Measurements from ENCODE around the gene AHRR.
"Not testable (repeated sequence)": the region's sequence is repeated elsewhere in the genome, so short reads cannot be mapped to it uniquely, and the experiment has no call there.

DNA sequence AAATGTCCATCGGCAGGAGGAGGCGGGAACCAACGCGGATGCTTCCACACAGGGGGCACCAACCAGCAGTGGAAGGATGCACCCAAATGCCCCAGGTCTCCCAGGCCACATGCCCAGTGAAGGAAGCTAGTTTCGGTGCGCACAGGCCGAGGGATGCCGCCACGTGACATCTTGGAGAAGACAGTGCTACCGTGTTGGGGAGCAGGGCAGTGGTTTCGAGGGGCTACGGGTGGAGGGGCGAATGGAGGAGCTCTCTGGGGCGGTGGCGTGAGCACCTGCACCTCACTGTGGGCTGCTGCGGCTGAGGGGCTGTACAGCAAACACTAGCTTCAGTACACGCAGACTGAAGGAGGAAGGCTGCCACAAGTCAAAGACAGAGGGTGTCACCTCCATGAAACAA is 26.7 kb upstream of the AHRR start:
- TF ChIP-seq, protein P1, sequence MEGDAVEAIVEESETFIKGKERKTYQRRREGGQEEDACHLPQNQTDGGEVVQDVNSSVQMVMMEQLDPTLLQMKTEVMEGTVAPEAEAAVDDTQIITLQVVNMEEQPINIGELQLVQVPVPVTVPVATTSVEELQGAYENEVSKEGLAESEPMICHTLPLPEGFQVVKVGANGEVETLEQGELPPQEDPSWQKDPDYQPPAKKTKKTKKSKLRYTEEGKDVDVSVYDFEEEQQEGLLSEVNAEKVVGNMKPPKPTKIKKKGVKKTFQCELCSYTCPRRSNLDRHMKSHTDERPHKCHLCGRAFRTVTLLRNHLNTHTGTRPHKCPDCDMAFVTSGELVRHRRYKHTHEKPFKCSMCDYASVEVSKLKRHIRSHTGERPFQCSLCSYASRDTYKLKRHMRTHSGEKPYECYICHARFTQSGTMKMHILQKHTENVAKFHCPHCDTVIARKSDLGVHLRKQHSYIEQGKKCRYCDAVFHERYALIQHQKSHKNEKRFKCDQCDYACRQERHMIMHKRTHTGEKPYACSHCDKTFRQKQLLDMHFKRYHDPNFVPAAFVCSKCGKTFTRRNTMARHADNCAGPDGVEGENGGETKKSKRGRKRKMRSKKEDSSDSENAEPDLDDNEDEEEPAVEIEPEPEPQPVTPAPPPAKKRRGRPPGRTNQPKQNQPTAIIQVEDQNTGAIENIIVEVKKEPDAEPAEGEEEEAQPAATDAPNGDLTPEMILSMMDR (IDR thresholded peaks at IDR 0.05) = not testable (repeated sequence)
- not testable (repeated sequence) for TF ChIP-seq POLR2A (IDR thresholded peaks at IDR 0.05)
